HPDE6-E6E7 (cell line): ENCODE measurements around the gene ADGRD2.
"Not testable (repeated sequence)": the region's sequence is repeated elsewhere in the genome, so short reads cannot be mapped to it uniquely, and the experiment has no call there.

ENCODE experiments used
- DNase-seq: peaks from one replicate; pipeline ENCODE4 v3.0.0; 2011; ENCODE audit warnings: missing footprints; ENCODE audit errors: extremely low spot score

ADGRD2 gene, protein sequence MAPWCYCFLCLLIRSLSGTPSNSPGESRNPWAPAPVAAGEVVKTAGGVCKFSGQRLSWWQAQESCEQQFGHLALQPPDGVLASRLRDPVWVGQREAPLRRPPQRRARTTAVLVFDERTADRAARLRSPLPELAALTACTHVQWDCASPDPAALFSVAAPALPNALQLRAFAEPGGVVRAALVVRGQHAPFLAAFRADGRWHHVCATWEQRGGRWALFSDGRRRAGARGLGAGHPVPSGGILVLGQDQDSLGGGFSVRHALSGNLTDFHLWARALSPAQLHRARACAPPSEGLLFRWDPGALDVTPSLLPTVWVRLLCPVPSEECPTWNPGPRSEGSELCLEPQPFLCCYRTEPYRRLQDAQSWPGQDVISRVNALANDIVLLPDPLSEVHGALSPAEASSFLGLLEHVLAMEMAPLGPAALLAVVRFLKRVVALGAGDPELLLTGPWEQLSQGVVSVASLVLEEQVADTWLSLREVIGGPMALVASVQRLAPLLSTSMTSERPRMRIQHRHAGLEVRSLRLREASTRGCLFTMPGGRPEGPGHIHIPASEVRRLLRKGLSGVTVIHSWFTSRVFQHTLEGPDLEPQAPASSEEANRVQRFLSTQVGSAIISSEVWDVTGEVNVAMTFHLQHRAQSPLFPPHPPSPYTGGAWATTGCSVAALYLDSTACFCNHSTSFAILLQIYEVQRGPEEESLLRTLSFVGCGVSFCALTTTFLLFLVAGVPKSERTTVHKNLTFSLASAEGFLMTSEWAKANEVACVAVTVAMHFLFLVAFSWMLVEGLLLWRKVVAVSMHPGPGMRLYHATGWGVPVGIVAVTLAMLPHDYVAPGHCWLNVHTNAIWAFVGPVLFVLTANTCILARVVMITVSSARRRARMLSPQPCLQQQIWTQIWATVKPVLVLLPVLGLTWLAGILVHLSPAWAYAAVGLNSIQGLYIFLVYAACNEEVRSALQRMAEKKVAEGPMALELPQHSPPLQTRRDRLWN

DNA sequence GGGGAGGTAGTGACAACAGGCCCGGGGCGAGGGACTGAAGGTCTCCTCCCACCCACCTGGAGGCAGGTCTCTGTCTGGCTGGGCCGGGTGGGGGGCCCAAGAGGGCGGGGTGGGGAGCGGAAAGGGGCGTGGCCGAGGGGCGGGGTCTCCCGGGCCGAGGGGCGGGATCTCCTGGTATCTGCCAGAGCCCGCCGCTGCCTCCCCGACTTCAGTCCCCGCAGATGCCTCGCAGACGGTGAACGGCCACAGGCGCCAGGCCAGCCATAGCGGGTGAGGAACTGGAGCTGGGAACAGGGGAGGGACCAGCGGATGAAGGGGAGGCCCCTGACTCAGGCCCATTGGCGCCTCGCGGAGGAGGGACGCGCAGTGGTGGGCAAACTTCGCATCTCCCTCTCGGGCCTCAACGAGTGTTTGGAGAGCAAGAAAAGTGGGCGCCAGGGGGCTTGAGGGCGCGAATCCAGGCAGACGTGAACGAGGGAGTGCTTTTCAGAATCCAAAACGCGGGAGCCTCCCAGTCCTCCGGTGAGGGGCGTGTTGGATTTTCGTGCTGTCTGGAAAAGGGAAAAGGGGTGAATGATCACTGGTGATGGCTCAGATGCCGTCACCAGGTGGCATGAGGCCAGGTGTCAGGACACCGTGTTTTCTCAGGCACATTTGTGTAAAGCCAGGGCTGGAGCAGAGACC lies at the start of gene ADGRD2:
Gene ADGRD2 (plus strand): TSS at position 211 of the 684 bp plus-strand sequence. CDS start 1,216 bp downstream, outside the sequence.
- DNase-seq = no peak

DNA sequence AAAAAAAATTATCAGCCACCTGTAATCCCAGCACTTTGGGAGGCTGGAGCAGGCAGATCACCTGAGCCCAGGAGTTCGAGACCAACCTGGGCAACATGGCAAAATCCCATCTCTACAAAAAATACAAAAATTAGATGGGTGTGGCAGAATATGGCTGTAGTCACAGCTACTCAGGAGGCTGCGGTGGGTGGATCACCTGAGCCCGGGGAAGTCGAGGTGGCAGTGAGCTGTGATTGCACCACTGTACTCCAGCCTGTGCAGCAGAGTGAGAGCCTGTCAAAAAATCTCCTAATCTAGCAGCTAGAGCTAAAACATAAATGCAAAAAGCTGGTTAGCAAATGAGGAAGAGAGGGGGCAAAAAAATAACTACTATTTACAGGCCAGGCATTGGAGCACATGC lies 47.0 kb upstream of the ADGRD2 start:
- DNase-seq = no peak

DNA sequence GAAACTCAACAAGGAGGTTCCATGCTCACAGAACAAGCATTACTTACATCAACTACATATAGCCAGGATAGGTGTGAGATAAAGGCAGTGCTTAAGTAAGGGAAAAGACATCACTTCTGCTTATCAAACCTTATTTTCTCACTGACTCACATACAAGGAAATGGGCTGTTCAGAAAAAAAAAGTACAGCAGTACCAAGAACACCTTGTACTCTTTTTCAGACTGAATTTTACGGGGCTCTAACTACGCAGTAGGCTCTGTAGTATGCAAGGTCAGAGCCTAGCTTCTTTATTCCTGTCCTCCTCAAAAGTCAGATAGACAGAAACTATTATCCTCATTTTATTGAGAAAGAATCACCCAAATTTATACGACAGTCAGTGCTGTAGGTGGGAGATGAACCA lies 40.8 kb upstream of the ADGRD2 start:
- no peak for DNase-seq

DNA sequence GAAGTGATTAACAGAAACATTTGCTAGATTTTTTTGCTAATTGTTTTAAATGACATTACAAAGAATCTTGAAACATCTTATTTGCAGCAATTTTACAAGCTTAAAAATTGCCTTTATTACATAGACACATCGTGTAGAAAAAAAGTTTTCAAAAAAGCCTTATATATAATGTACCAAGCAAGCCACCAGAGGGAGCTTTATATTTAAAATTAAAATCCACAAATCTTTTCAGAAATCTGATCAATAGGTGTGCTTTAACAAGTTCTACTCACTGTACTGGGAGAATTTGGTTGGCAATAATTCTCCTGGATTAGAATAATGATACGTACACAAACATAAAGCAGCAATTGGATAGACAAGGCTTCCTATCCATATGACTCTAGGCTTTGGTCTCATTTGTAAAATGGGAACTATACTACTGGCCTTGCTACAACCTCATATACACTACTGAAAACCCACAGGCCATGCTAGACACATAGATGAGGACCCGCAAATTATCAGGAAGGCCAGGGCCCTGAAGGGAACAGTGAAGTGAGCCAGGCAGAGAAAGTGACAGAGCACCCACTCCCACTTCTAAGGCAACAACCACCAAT lies 39.8 kb upstream of the ADGRD2 start:
- no peak for DNase-seq

DNA sequence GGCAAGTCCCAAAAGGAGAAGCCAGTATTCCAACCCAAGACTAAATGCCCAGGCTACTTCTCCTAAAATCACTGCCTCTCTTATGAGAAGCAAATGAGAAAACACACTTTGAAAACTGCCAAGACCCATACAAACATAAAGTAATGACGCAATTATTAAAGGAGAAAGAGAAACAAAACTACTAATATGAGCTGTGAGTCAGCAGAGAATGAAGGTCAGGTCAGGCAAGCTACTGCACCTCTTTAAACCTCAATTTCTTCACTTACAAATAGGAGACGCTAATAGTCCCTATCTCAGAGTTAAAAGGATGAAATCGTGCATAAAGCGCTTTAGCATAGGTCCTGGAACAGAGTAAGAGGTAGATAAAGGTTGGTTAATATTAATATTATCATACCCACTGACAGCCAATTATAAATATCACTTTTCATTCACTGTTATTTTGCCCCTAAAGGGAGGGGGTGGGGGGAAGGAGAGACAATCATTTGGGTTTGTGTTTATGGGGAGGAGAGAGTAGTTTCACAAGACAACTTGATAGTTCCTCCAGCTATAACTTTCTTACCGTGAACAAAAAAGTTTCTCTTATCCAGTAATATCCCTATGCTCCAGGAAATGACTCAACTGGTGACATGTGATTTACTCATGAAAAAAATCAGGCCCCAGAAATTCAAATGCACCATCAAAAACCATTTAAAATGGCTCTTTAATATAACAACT lies 38.6 kb upstream of the ADGRD2 start:
- DNase-seq = peak; percentile 63

DNA sequence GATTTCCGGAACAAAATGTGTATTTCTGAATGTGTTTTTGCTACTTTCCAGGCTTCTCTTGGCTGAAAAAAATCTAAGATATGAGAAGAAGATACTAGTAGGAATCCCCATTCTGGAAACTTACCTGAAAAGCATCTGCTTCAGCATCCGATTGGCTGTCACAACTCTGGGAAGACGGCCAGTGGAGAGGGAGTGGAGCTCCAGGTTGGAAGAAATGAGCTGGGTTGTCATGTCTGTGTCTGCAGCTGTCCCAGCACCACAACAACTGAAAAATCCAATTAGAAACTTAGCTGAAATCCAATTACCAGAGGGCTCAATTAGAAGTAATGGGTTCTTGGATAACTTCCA lies 38.0 kb upstream of the ADGRD2 start:
- DNase-seq = no peak

DNA sequence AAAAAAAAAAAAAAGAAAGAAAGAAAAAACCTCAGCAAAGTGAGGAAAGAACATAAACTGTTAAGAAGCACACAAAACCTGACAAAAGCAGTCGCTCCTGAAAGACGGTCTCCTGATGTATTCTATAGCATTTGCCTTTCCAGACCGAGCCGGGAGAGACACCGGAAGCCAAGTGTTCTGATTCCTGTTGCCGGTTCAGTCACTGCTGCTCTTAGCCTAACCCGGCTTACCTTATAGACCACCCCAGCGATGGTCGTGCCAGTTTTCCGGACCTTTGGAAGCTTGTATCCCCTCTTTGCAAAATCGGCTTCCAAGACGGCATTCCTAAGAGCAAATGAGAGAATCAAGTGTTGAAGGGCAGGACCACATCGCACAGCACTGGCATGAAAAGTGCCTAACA lies 35.6 kb upstream of the ADGRD2 start:
- no peak for DNase-seq

DNA sequence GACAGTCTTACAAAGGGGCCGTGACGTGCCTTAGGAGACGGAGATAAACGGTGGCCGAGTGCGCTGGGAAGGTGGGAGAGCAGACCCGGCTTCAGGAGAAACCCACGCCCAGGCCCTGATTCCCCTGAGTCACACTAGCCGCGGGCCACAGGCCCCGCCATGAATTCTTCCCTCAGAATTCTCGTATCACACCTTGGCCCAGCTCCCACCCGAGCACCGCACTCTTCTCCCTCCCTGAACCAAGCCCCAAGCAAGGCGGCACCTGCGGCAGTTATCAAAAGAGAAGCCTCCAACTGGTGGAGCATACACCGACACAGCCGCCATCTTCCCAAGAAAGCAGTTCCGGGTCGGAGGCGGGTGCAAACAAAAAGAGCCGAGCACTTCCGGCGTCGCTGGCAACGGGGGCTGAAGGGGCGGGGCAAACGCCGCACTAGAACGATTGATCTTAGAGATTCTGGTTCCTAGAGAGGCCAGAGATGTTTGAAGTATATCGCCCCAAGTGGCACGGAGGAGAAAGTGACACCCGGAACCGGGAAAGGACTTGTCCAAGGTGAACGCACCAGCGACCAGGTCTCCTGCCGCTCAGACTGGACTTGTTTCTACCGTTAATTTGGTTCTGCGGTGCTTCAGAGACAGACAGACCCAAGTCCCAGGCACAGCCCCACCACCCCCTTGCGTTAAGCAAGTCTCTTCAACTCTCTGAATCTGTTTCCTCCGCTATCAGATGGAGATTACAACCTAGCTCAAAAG lies 35.0 kb upstream of the ADGRD2 start, which contains the start of gene PSMB7:
Gene PSMB7 (minus strand): TSS at position 341 of the 750 bp plus-strand sequence. CDS start 17 bp downstream, at position 324.
- peak; percentile 86 for DNase-seq

DNA sequence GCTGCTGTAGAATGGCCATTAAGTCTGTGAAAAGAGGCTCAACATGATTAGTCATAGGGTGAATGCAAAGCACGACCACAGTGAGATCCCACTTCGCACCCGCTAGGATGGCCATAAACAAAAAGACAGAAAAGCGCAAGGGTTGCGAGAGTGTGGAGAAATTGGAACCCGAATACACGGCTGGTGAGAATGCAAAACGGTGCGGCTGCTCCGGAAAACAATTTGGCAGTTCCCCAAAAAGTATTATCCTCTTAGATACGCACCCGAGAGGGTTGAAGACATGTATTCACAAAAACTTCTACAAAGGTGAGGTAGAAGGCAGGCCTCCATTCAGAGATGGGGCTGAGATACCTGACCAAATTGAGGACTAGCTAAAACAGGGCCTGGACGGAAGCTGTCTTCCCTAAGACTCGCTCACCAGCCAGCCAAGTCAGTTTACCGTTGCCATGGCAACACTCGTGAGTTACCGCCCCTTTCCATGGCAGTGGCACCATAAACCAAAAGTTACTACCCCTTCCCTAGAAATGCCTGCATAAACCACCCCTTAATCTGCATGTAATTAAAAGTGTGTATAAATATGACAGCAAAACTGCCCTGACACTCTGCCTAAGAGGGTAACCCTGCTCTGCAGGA lies 34.3 kb upstream of the ADGRD2 start:
- no peak for DNase-seq

DNA sequence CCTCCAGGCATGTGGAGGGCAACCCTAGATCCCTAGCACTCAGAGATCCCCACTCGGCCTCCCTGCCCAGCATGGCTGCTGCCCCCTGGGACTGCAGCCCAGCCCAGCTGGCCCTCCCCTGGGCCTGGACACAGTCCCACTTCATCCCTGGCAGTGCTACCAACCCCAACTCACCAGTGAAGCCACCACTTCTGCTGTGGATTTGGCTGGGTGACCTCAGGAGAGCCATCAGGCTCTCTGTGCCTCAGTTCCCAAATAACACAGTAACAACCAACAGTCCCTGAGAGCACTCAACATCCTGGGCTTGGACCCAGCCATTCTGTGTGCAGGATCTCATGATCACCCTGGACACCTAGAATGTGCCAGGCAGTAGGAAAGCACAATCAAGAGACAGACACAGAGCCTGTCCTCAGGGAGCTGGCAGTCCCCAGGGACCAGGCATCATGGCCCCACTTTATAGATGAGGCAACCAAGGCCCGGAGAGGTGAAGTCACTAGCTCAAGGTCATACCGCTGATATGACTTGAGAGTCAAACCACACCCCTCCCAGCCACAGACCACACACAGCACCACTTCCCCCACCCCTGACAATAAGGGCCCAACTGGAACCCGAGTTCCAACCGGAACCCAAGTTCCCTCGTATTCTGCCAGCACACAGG lies 30.3 kb upstream of the ADGRD2 start:
- DNase-seq = no peak

DNA sequence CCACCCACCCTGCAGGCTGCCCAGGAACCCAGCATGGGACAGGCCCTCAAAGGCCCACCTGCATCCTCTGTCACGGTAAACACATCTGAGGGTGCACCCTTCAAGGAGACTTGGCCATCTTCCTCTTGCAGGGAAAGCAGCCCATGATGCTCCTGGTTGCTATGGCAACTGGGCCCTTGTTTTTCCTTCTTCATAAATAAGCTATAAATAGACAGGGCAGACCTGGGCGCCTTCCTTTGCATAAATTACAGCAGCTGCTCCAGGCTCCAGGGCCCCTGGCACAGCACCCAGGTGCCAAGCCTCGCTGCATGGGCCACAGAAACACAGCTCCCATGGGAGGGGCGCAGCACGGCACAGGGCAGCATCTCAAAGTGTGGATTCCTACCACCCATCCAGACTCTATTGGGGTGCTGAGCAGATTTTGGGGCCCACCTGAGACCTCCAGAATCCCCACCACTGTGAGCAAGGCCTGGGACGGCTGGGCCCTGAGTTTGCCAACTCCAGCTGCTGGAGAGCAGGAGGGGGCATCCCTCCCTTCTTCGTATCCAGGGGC lies 29.2 kb upstream of the ADGRD2 start:
- no peak for DNase-seq

DNA sequence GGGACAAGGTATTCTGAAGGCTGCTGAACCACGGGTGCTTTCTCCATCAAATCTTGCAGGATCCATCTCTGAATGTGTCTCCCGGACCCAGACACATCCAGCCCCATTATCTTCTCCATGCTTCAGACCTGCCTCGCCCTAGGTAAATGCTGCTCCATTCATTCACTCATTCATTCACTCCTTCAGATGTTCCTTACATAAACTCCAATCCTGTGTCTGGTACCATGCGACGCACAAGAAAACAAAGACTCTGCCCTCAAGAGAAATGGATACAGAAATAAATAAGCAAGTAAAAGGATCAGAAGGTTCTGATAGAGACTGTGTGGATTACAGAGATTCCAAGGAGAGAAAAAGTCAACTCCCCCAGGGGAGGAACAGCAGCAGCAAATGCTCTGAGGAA lies 27.1 kb upstream of the ADGRD2 start:
- no peak for DNase-seq

DNA sequence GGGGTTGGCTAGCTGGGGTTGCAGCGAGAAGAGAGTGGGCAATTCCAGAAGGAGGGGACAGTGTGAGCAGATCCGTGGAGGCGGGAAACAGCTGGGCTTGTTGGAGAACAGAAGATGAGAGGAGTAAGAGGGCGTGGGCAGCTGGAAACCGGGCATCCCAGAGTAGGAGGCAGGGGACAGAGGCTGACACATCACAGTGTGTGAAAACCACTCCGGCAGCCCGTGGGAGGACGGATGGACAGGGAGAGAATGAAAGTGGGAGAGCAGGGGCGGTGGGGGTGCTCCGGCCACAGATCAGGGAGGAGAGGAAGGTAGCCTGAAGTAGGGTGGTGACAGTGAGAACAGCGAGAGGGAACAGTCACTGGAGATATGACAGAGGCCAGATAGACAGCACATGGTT lies 26.7 kb upstream of the ADGRD2 start:
- no peak for DNase-seq

DNA sequence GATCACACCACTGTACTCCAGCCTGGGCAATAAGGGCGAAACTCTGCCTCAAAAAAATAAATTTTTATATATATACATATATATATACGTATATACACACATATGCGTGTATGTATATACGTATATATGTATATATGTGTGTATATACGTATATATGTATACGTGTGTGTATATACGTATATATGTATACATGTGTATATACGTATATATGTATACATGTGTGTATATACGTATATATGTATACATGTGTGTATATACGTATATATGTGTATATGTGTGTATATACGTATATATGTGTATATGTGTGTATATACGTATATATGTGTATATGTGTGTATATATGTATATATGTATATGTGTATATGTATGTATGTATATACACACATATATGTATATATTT lies 24.5 kb upstream of the ADGRD2 start:
- not testable (repeated sequence) for DNase-seq

DNA sequence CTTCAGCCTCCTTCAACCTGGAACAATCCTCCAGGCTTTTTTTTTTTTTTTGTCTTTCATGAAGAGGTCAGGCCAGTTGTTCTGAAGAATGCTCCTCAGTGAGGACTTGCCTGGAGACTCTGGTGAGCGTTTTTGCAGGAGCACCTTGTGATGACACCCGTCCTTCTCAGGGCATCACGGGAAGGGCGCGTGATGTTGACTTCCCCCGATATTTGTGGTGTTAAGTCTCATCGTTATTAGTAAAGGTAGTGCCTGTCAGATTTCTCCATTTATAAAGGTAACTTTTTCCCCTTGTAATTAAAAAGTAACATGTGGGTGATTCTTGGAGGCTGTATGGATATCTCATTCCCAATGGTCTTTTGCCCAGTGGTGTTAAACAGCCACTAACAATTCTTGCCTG lies 23.9 kb upstream of the ADGRD2 start:
- no peak for DNase-seq

DNA sequence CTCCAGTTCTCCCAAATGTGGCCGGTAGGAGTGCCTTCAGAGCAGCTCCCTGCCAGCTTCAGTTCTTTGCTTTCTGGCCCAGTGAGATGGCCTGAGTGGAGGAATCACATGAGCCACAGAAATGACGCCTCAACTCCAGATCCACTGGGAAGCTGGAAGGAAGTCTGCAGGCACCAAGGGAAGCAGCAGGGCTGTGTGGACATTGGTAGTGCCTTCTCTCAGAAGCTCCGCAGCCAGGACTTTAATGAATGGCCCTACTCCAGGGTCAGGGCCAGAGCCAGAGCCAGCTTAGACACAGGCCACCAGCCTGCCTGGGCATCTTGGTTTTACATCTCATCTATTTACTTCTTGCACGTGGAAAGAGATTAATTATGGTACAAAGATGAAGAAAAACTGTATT lies 23.0 kb upstream of the ADGRD2 start:
- DNase-seq = no peak

DNA sequence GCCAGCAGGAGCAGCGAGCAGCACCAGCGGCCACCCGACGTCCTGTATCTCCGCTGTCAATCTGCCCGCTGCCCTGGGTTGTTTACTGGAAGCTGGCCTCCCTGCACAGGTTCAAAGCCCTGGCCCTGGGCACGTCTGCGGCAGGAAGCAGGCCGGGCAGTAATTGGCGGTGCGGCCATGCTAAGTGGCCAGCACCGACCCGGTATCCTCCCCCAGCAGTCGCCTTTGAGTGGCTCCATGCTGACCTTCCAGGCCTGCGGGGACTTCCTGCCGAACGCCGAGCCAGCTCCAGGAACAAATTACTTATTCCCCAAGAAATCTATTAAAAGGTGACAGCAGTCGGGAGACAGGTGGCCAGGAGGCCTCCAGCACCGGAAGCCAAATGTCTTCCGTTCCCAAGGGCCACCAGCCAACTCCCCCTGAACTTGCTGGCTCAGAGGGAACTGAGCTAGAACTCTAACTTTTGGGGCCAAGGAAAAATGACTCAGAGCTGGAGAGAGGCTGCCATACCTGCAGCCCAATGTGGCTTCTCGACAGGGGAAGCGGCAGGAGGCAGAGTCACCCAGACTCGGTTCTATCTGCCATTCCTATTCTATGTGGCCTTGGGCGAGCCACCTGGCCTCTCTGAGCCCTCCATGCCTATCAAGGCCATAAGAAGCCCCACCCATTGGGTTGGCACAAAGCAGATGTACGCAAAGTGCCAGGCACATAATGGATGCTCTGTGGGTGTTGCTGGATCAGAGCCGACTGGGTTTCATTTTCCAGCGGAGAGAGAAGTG lies 21.3 kb upstream of the ADGRD2 start:
- no peak for DNase-seq

DNA sequence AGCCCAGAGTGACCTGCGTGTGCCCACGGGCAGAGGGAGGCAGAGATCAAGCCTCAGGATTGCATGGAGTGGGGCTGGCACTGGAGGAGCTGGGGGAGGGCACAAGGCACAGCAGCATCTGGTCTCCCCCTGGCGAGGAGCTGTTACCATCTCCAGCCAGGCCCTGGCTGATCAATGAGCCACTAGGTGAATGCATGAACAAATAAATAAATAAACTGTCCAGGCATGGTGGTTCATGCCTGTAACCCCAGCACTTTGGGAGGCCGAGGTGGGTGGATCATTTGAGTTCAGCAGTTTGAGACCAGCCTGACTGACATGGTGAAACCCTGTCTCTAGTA lies 20.8 kb upstream of the ADGRD2 start:
- no peak for DNase-seq
